Measurements from ENCODE around the gene ACE. TPM values are rescaled to one million over a fixed set of nuclear protein-coding genes. Genes with fewer than 3 reads are reported as not detected.

ACE gene
- total RNA-seq, 1 donor from 2014 or later: 1.0 TPM

- no peaks in the 10 kb centered on the region for H3K9me3 Mint-ChIP-seq (ENCODE audit: unreplicated experiment)
- peak overlapping the region; percentile 68 for H3K4me2 ChIP-seq (ENCODE audit: low read length)
- no peaks in the 10 kb centered on the region for H3K36me3 Mint-ChIP-seq (ENCODE audit: low read depth, unreplicated experiment)
- DNase-seq (ENCODE audit: low read depth) (peak; percentile 93), FAIRE-seq (peak; percentile 41)
- peaks cover 7% of the 10 kb centered on the region for H4K20me1 ChIP-seq (ENCODE audit: insufficient read depth, low read length)
- H3K9ac ChIP-seq (ENCODE audit: low read length): peak overlapping the region; percentile 74
- no peaks in the 10 kb centered on the region for H3K27me3 ChIP-seq (ENCODE audit: insufficient read depth, low read length)
- H3K4me3 Mint-ChIP-seq (ENCODE audit: unreplicated experiment): no peak overlapping the region
- TF ChIP-seq, protein P1, sequence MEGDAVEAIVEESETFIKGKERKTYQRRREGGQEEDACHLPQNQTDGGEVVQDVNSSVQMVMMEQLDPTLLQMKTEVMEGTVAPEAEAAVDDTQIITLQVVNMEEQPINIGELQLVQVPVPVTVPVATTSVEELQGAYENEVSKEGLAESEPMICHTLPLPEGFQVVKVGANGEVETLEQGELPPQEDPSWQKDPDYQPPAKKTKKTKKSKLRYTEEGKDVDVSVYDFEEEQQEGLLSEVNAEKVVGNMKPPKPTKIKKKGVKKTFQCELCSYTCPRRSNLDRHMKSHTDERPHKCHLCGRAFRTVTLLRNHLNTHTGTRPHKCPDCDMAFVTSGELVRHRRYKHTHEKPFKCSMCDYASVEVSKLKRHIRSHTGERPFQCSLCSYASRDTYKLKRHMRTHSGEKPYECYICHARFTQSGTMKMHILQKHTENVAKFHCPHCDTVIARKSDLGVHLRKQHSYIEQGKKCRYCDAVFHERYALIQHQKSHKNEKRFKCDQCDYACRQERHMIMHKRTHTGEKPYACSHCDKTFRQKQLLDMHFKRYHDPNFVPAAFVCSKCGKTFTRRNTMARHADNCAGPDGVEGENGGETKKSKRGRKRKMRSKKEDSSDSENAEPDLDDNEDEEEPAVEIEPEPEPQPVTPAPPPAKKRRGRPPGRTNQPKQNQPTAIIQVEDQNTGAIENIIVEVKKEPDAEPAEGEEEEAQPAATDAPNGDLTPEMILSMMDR (IDR thresholded peaks at IDR 0.05; ENCODE audit: insufficient read depth, low read depth, low read length): no peak
- no peak for TF ChIP-seq EZH2 (IDR thresholded peaks at IDR 0.05; ENCODE audit: insufficient read depth, low read length)
- H3K27me3 Mint-ChIP-seq (ENCODE audit: low read depth, unreplicated experiment): no peaks in the 10 kb centered on the region
- H3K4me3 ChIP-seq (ENCODE audit: insufficient read depth, low read depth, low read length): no peak overlapping the region
- peak overlapping the region; percentile 63 for H3K27ac Mint-ChIP-seq (ENCODE audit: unreplicated experiment)
- H3K27ac ChIP-seq (ENCODE audit: low read depth, low read length): peak overlapping the region; percentile 85
- H3K4me1 Mint-ChIP-seq (ENCODE audit: low read depth, unreplicated experiment): peaks cover 10% of the 10 kb centered on the region
- no peaks in the 10 kb centered on the region for H3K36me3 ChIP-seq (ENCODE audit: insufficient read depth, low read length)
- no peaks in the 10 kb centered on the region for H3K79me2 ChIP-seq (ENCODE audit: insufficient read depth, low read length)
- H3K4me1 ChIP-seq (ENCODE audit: insufficient read depth, low read length): peaks cover 33% of the 10 kb centered on the region
- no peaks in the 10 kb centered on the region for H3K9me3 ChIP-seq (ENCODE audit: insufficient read depth, low read depth, low read length)
- no peak overlapping the region for H2AFZ ChIP-seq (ENCODE audit: low read depth, low read length)
Observed at GRCh38 chr17:63433746-63434591, 42.9 kb upstream of the ACE start.

DNA sequence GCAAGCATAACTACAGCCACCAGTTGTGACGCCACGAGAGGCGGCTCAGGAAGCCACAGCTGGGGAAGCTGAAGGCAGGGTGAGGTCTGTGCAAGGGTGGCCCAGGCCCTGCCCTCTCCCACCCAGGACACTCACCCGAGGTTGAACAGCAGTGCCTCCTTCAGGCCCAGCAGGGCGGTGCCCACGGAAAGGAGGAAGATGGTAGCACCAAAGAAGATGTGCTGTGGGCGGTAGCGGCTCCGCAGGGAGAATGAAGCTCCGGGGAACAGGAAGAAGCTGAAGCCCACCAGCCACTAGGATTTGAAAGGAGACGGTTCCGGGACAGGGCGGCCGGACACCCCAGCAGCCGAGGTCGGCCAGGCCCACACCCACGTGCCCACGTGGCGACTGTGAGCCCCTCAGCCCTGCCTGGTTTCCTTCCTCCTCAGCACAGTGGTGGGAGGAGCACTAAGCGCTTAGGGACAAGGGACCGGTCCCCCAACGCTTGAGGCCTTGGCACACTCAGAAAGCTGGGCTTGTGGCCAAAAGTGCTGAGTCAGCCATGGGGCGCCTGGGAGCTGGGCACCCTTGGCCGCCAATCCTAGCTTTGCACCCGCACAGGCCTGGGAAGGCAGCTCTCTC lies 41.8 kb upstream of the ACE start:
- Histone ChIP-seq H3K9me3 (ENCODE audit: insufficient read depth, low read depth, low read length) (no peaks in the 10 kb centered on the region), H3K9ac (ENCODE audit: low read length) (no peak overlapping the region), H3K4me1 (ENCODE audit: insufficient read depth, low read length) (peaks cover 33% of the 10 kb centered on the region), H3K27me3 (ENCODE audit: insufficient read depth, low read length) (no peaks in the 10 kb centered on the region), H3K4me3 (ENCODE audit: insufficient read depth, low read depth, low read length) (no peak overlapping the region), H4K20me1 (ENCODE audit: insufficient read depth, low read length) (peaks cover 7% of the 10 kb centered on the region), H3K36me3 (ENCODE audit: insufficient read depth, low read length) (no peaks in the 10 kb centered on the region), H3K79me2 (ENCODE audit: insufficient read depth, low read length) (no peaks in the 10 kb centered on the region), H2AFZ (ENCODE audit: low read depth, low read length) (no peak overlapping the region), H3K27ac (ENCODE audit: low read depth, low read length) (no peak overlapping the region), H3K4me2 (ENCODE audit: low read length) (no peak overlapping the region)
- peaks cover 15% of the 10 kb centered on the region for H3K4me1 Mint-ChIP-seq (ENCODE audit: low read depth, unreplicated experiment)
- H3K9me3 Mint-ChIP-seq (ENCODE audit: unreplicated experiment): no peaks in the 10 kb centered on the region
- H3K27me3 Mint-ChIP-seq (ENCODE audit: low read depth, unreplicated experiment): no peaks in the 10 kb centered on the region
- no peak for TF ChIP-seq EZH2 (IDR thresholded peaks at IDR 0.05; ENCODE audit: insufficient read depth, low read length)
- no peaks in the 10 kb centered on the region for H3K36me3 Mint-ChIP-seq (ENCODE audit: low read depth, unreplicated experiment)
- no peak overlapping the region for H3K27ac Mint-ChIP-seq (ENCODE audit: unreplicated experiment)
- H3K4me3 Mint-ChIP-seq (ENCODE audit: unreplicated experiment): no peak overlapping the region
- FAIRE-seq (no peak), DNase-seq (ENCODE audit: low read depth) (peak; percentile 27)

- H3K9ac ChIP-seq (ENCODE audit: low read length): no peak overlapping the region
- H3K27me3 ChIP-seq (ENCODE audit: insufficient read depth, low read length): no peaks in the 10 kb centered on the region
- H3K27ac ChIP-seq (ENCODE audit: low read depth, low read length): no peak overlapping the region
- H3K9me3 ChIP-seq (ENCODE audit: insufficient read depth, low read depth, low read length): no peaks in the 10 kb centered on the region
- Mint-ChIP-seq H3K36me3 (ENCODE audit: low read depth, unreplicated experiment) (no peaks in the 10 kb centered on the region), H3K4me1 (ENCODE audit: low read depth, unreplicated experiment) (peaks cover 16% of the 10 kb centered on the region), H3K9me3 (ENCODE audit: unreplicated experiment) (no peaks in the 10 kb centered on the region), H3K27ac (ENCODE audit: unreplicated experiment) (no peak overlapping the region), H3K27me3 (ENCODE audit: low read depth, unreplicated experiment) (no peaks in the 10 kb centered on the region), H3K4me3 (ENCODE audit: unreplicated experiment) (no peak overlapping the region)
- FAIRE-seq (no peak), DNase-seq (ENCODE audit: low read depth) (no peak)
- H3K36me3 ChIP-seq (ENCODE audit: insufficient read depth, low read length): no peaks in the 10 kb centered on the region
- H4K20me1 ChIP-seq (ENCODE audit: insufficient read depth, low read length): peaks cover 7% of the 10 kb centered on the region
- TF ChIP-seq, protein P1 (IDR thresholded peaks at IDR 0.05; ENCODE audit: insufficient read depth, low read depth, low read length): no peak
- no peak for TF ChIP-seq EZH2 (IDR thresholded peaks at IDR 0.05; ENCODE audit: insufficient read depth, low read length)
- peaks cover 33% of the 10 kb centered on the region for H3K4me1 ChIP-seq (ENCODE audit: insufficient read depth, low read length)
- H3K4me2 ChIP-seq (ENCODE audit: low read length): no peak overlapping the region
- H3K79me2 ChIP-seq (ENCODE audit: insufficient read depth, low read length): no peaks in the 10 kb centered on the region
- H3K4me3 ChIP-seq (ENCODE audit: insufficient read depth, low read depth, low read length): no peak overlapping the region
- no peak overlapping the region for H2AFZ ChIP-seq (ENCODE audit: low read depth, low read length)
Observed at GRCh38 chr17:63435681-63436522, 41.0 kb upstream of the ACE start.

Data from astrocyte (in vitro differentiated cells and primary cell).